GM21619 (cell line): Measurements from ENCODE around the gene ALPK3.
"Not testable (repeated sequence)": the region's sequence is repeated elsewhere in the genome, so short reads cannot be mapped to it uniquely, and the experiment has no call there.

ENCODE experiments used
- ATAC-seq: cut with Tn5 transposase; IDR thresholded peaks from one replicate; pipeline ENCODE4 v1.9.1; 2021; ENCODE audit not compliant: unreplicated experiment

ALPK3 gene

GRCh38 chr15:84840741-84841429, 23.7 kb downstream of the ALPK3 start:
- ATAC-seq = no peak

DNA sequence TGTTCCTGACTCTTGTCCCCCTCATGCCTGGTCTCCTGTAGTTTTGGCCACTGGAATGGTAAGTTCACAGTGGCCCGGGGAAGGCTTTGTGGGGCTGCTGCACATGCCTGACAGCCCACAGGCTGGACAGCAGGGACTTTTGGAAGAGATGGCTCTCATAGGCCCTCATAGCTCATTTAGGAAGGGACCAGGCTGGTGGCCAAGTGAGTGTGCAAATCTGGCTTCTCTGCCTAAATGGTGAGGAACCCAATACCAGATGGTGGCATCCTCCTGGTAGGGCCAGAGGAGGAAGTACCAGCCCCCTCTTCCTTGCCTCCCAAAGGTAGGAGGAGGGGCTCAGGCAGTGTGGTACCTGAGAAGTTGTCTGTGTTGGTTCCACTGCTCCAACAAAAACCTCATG, 25.6 kb downstream of the ALPK3 start:
- ATAC-seq = no peak

DNA sequence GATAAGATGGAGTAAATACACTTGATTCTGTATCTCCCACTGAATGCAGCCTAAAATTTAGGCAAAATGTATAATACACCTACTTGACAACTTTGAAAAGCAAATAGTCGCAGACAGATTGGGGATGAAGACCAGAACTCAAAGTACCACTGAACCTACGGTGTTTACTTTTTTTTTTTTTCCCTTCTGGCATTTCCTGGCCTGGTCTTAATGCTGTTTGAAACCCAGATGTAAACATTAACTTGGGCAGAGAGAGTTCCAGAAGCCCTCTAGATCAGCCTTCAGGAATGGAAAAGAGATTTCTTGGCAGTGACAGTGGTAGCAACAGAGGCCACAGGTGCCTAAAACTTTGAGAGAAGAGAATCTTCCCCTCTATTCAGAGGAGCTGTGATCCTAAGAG, 27.8 kb downstream of the ALPK3 start:
- ATAC-seq = no peak

- not testable (repeated sequence) for ATAC-seq
Measured at GRCh38 chr15:84845631-84846030, 28.5 kb downstream of the ALPK3 start.

DNA sequence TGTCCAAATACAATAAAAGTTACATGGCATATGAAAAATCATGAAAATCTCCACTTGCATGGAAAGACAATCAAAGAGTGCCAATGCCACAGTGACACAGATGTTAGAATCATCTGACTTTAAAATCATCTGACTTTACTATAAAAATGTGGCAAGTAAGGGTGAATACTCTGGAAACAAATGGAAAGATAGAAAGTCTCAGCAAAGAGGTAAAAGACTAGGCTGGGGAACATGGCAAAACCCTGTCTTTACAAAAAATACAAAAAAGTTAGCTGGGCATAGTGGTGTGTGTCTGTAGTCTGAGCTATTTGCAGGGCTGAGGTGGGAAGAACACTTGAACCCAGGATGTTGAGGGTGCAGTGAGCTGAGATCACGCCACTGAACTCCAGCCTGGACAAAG, 29.1 kb downstream of the ALPK3 start:
- no peak for ATAC-seq

- no peak for ATAC-seq
Measured at GRCh38 chr15:84847382-84847781, 30.2 kb downstream of the ALPK3 start.

DNA sequence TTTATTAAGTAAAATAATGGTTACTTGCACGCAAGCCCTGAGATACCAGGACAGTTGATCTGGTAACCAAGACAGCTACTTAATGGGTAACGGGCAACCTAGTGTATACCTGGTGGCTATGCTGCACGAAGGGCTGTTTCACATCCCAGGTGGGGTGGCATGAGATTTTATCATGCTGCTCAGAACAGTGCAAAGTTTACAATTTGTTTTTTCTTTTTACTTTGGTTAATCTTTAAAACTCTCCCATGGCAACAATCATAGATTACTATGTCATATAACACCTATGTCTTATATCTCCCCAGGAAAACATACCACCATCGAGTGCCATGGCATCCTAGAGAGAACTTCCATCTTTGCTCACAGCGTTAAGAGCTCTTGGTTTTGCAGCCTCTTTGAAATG, 35.1 kb downstream of the ALPK3 start:
- no peak for ATAC-seq

GRCh38 chr15:84855136-84855535, 38.0 kb downstream of the ALPK3 start:
- ATAC-seq = no peak

GRCh38 chr15:84855765-84856164, 38.6 kb downstream of the ALPK3 start:
- ATAC-seq = no peak

GRCh38 chr15:84856731-84857417, 39.7 kb downstream of the ALPK3 start:
- ATAC-seq = no peak

- ATAC-seq = no peak
Measured at GRCh38 chr15:84857418-84858004, 40.4 kb downstream of the ALPK3 start.

GRCh38 chr15:84858231-84858630, 41.1 kb downstream of the ALPK3 start:
- ATAC-seq = no peak

- no peak for ATAC-seq
Measured at GRCh38 chr15:84859144-84859543, 42.0 kb downstream of the ALPK3 start.

DNA sequence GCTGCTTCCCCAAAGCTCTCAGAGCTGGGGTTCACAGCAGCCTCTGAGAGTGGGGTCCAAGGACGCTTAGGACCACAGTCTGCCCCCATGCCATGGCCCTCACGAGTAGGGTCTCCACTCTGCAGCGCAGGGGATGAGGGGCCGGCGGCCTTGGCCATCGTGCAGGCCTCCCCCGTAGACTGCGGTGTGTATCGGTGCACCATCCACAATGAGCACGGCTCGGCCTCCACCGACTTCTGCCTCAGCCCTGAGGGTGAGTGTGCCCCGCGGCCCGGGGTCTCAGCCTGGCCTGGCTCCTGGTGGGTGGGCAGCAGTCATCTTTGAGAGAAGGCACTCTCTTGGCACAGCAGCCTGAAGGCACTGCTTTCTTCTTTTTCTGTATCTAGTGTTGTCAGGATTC, 42.5 kb downstream of the ALPK3 start:
- ATAC-seq = no peak

- no peak for ATAC-seq
Measured at GRCh38 chr15:84861781-84862180, 44.6 kb downstream of the ALPK3 start.

DNA sequence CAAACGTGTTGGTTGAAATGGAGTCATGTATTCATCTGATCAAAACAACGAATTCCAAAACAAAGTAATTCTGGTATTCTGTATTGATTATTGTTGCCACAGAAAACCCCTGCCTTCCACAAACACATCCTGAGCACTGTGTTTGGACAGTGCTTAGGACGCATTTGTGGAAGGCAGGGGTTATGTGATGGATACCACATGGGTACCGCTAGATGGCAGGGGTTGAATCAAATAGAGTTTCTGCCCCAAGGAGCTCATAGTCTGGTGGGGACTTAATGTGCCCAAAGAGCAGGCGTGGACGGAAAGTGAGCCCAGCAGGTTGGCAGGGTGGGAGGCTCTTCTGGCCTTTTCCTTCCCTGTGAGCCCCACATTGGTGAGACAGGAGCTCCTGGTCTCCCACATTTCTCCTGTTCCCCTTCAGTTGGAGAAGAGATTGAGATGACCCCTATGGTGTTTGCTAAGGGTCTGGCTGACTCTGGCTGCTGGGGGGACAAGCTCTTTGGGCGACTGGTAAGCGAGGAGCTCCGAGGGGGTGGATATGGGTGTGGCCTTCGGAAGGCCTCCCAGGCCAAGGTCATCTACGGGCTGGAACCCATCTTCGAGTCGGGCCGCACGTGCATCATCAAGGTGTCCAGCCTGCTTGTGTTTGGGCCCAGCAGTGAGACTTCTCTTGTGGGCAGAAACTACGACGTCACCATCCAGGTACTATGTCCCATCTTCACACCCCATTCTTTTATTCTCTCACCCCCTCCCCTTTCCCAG, 45.2 kb downstream of the ALPK3 start:
- ATAC-seq = no peak

DNA sequence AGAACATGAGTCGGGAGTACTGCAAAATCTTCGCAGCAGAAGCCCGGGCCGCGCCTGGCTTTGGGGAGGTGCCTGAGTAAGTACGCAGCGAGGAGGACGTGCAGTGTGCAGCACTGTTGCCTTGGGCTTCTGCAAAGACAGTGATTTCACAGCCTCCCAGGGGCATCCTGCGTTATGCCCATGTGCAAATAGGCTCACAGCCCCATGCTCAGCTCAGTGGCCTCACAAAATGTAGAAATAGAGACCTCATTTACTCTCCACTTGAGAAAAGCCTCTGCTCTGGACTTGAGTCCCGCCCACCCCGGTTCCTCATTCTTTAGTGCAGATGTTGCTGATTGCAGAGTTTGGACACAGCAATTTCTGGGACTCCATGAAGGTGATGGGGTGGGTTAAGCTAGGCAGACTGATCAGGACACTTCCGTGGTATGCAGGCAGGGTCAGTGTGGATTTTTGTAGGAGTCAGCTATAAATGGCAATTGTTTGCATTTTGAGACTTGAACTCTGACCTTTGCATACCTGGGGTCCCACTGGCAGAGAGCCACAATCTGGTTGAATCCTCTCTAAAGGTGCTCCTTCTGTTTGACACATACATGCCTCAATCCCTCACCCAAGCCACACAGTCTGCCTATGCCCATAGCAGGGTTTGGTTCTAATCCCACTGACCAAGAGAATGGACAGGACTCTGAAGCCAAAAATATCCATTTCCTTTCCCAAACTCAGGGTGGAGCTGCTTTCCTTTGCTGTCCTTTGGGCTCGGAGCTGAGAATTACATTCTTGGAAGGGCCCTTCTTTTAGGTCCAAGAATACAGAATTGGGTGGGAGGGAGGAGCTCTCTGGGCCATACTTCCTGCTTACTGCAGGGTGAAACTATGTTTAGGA, 46.6 kb downstream of the ALPK3 start:
- ATAC-seq = no peak

DNA sequence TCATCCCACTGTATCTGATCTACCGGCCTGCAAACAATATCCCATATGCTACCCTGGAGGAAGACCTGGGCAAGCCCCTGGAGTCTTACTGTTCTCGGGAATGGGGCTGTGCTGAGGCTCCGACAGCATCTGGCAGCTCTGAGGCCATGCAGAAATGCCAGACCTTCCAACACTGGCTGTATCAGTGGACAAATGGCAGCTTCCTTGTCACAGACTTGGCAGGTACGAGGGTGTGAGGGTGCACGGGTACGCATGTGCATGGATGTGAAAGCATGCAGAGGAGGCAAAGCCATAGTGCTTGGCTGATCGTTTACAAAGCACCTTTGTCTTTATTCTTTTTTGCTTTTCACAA, 47.3 kb downstream of the ALPK3 start:
- ATAC-seq = no peak

GRCh38 chr15:84865074-84865569, 48.0 kb downstream of the ALPK3 start:
- no peak for ATAC-seq

DNA sequence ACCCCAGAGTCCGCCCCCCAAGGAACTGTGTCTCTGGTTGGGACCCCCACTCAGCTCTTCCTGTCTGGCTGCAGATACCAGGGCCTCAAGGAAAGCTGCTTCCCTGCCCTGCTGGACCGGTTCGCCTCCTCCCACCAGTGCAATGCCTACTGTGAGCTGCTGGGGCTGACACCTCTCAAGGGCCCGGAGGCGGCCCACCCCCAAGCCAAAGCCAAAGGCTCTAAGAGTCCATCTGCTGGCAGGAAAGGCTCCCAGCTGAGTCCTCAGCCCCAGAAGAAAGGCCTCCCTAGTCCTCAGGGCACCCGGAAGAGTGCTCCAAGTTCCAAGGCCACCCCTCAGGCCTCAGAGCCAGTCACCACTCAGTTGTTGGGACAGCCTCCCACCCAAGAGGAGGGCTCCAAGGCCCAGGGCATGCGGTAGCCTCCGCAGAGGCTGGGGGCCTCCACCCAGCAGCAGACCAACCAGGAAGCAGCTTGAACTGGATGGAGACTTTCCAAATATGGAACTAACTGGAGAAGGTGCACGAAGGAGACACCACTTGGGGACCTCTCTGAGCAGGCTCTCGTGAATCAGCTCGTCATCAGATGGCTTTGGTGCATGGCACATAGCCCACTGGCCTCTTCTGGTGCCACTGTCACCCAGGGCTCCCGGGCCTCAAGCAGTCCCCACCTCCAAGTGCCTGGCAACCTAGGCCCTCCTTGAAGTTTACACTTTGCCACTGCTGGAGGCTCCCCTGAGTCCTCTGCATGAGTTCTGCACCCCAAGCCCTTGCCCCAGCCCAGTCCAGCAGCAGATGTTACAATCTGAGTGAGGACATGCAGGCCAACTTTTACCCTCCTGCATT, 51.1 kb downstream of the ALPK3 start:
- ATAC-seq = no peak
